T-helper 2 cell treated with Interferon-gamma antibody and Interleukin-4, amounts not matched to agents 5 μg/mL and 100 μg/mL, for 36 hours (primary cell): ENCODE data around the gene CSAD.
"Not testable (repeated sequence)": the region's sequence is repeated elsewhere in the genome, so short reads cannot be mapped to it uniquely, and the experiment has no call there.

Experiments used
- DNase-seq: peaks from one replicate; pipeline ENCODE4 v3.0.0; 2021; ENCODE audit warnings: low spot score
- H3K27ac Mint-ChIP-seq: one replicate; pipeline ENCODE4 v1.8.0; 2021; ENCODE audit warnings: mild to moderate bottlenecking, mixed read lengths
- H3K27me3 Mint-ChIP-seq: one replicate; pipeline ENCODE4 v1.8.0; 2021; ENCODE audit warnings: low read depth, mixed read lengths
- H3K36me3 Mint-ChIP-seq: one replicate; pipeline ENCODE4 v1.8.0; 2021; ENCODE audit warnings: low read depth, mixed read lengths
- H3K4me1 Mint-ChIP-seq: one replicate; pipeline ENCODE4 v1.8.0; 2021; ENCODE audit warnings: low read depth, mixed read lengths
- H3K4me3 Mint-ChIP-seq: one replicate; pipeline ENCODE4 v1.8.0; 2022; ENCODE audit warnings: mild to moderate bottlenecking, moderate library complexity, mixed read lengths
- H3K9me3 Mint-ChIP-seq: one replicate; pipeline ENCODE4 v1.8.0; 2021; ENCODE audit warnings: mixed read lengths

Gene CSAD

GRCh38 chr12:53187145-53187899 is 6.6 kb upstream of the CSAD start:
- Mint-ChIP-seq H3K27me3 (no peaks in the 10 kb centered on the region), H3K36me3 (peaks cover 79% of the 10 kb centered on the region), H3K4me3 (no peak overlapping the region), H3K4me1 (peaks cover 27% of the 10 kb centered on the region), H3K9me3 (no peaks in the 10 kb centered on the region), H3K27ac (no peak overlapping the region)
- no peak for DNase-seq

GRCh38 chr12:53186745-53187144 is 6.0 kb upstream of the CSAD start:
- Mint-ChIP-seq H3K4me1 (peaks cover 28% of the 10 kb centered on the region), H3K9me3 (no peaks in the 10 kb centered on the region)

GRCh38 chr12:53185582-53186153 is 4.9 kb upstream of the CSAD start:
- no peak for DNase-seq
- H3K27me3 Mint-ChIP-seq: no peaks in the 10 kb centered on the region
- H3K4me3 Mint-ChIP-seq: no peak overlapping the region
- no peak overlapping the region for H3K27ac Mint-ChIP-seq
- peaks cover 76% of the 10 kb centered on the region for H3K36me3 Mint-ChIP-seq
- H3K9me3 Mint-ChIP-seq: no peaks in the 10 kb centered on the region
- peaks cover 34% of the 10 kb centered on the region for H3K4me1 Mint-ChIP-seq

More at GRCh38 chr12:53186745-53187144, 6.0 kb upstream of the CSAD start:
- DNase-seq: no peak
- no peak overlapping the region for H3K27ac Mint-ChIP-seq
- H3K4me3 Mint-ChIP-seq: no peak overlapping the region
- H3K36me3 Mint-ChIP-seq: peaks cover 80% of the 10 kb centered on the region
- no peaks in the 10 kb centered on the region for H3K27me3 Mint-ChIP-seq

DNA sequence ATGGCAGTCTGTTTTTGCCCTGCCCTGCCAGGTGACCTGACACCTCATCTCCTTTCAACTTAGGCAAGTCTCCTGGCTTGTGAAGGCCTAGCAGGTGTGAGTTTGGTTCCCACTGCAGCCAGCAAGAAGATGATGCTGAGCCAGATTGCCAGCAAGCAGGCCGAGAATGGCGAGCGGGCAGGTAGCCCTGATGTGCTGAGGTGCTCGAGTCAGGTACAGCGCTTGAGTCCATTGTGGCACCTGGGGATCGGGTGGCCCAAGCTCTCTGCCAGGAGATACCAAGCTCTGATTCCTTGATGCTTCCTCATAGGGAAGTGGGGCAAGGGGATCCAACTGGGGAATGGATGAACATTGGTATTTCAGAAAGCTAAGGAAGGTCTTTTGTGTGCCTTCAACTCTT is 4.1 kb upstream of the CSAD start:
- Mint-ChIP-seq H3K4me3 (no peak overlapping the region), H3K9me3 (no peaks in the 10 kb centered on the region), H3K4me1 (peaks cover 32% of the 10 kb centered on the region), H3K36me3 (peaks cover 71% of the 10 kb centered on the region), H3K27me3 (no peaks in the 10 kb centered on the region), H3K27ac (no peak overlapping the region)
- DNase-seq: no peak

DNA sequence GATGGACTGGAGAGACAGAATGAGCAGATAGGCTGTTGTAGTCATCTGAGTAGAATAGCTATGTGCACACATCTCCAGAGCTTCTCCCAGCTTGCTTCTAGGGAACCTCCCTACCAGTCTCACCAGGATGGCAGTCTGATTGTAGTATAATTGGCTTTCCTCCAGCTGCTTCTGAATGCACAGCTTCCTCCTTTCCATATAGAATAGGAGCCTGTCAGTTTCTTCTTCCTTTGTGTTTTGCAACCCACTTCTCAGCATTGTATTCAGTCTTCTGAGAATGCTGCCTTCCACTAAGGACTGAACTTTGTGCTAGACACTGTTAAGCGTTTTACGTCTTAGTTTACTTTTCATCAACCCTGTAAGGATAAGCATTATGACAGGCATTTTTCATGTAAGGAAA is 2.2 kb upstream of the CSAD start:
- H3K36me3 Mint-ChIP-seq: peaks cover 55% of the 10 kb centered on the region
- no peaks in the 10 kb centered on the region for H3K27me3 Mint-ChIP-seq
- no peak overlapping the region for H3K27ac Mint-ChIP-seq
- no peaks in the 10 kb centered on the region for H3K9me3 Mint-ChIP-seq
- H3K4me1 Mint-ChIP-seq: peaks cover 40% of the 10 kb centered on the region
- no peak for DNase-seq
- peak overlapping the region; percentile 88 for H3K4me3 Mint-ChIP-seq

- Mint-ChIP-seq H3K9me3 (no peaks in the 10 kb centered on the region), H3K27me3 (no peaks in the 10 kb centered on the region), H3K4me1 (peaks cover 38% of the 10 kb centered on the region), H3K27ac (peak overlapping the region; percentile 89), H3K4me3 (peak overlapping the region; percentile 88), H3K36me3 (peaks cover 46% of the 10 kb centered on the region)
- no peak for DNase-seq
Observed at GRCh38 chr12:53181935-53182334, 1.2 kb upstream of the CSAD start.

GRCh38 chr12:53180931-53181645 is 363 bp upstream of the CSAD start:
- H3K4me1 Mint-ChIP-seq: peaks cover 36% of the 10 kb centered on the region
- H3K36me3 Mint-ChIP-seq: peaks cover 38% of the 10 kb centered on the region
- no peaks in the 10 kb centered on the region for H3K27me3 Mint-ChIP-seq
- H3K27ac Mint-ChIP-seq: peak overlapping the region; percentile 89
- DNase-seq: peak; percentile 81
- peak overlapping the region; percentile 88 for H3K4me3 Mint-ChIP-seq
- H3K9me3 Mint-ChIP-seq: no peaks in the 10 kb centered on the region

- no peak for DNase-seq
- Mint-ChIP-seq H3K4me3 (peak overlapping the region; percentile 85), H3K9me3 (no peaks in the 10 kb centered on the region), H3K36me3 (peaks cover 24% of the 10 kb centered on the region), H3K27ac (peak overlapping the region; percentile 92), H3K27me3 (no peaks in the 10 kb centered on the region), H3K4me1 (peaks cover 41% of the 10 kb centered on the region)
Observed at GRCh38 chr12:53179687-53180219, 972 bp downstream of the CSAD start.

DNA sequence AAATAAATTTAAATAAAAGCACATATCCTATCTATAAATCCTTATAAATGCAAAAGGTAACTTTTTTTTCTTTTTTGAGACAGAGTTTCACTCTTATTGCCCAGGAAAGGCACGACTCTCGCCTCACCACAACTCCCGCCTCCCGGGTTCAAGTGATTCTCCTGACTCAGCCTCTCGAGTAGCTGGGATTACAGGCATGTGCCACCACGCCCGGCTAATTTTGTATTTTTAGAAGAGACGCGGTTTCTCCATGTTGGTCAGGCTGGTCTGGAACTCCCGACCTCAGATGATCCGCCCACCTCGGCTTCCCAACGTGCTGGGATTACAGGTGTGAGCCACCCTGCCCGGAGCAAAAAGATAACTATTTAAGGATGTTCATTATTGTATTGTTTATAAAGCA is 1.9 kb downstream of the CSAD start:
- Mint-ChIP-seq H3K36me3 (peaks cover 18% of the 10 kb centered on the region), H3K4me3 (peak overlapping the region; percentile 85), H3K4me1 (peaks cover 38% of the 10 kb centered on the region)
- H3K27me3 Mint-ChIP-seq, H3K9me3 Mint-ChIP-seq, DNase-seq, H3K27ac Mint-ChIP-seq: not testable (repeated sequence)

- not testable (repeated sequence) for H3K9me3 Mint-ChIP-seq, H3K27ac Mint-ChIP-seq
Observed at GRCh38 chr12:53177447-53177846, 3.3 kb downstream of the CSAD start.

GRCh38 chr12:53176750-53177149 is 4.0 kb downstream of the CSAD start:
- Mint-ChIP-seq H3K4me3 (no peak overlapping the region), H3K27me3 (no peaks in the 10 kb centered on the region), H3K36me3 (peaks cover 5% of the 10 kb centered on the region), H3K4me1 (peaks cover 27% of the 10 kb centered on the region), H3K9me3 (no peaks in the 10 kb centered on the region), H3K27ac (no peak overlapping the region)
- no peak for DNase-seq

More at GRCh38 chr12:53177447-53177846, 3.3 kb downstream of the CSAD start:
- Mint-ChIP-seq H3K36me3 (peaks cover 12% of the 10 kb centered on the region), H3K4me1 (peaks cover 32% of the 10 kb centered on the region)
- not testable (repeated sequence) for H3K4me3 Mint-ChIP-seq, H3K27me3 Mint-ChIP-seq, DNase-seq

- no peaks in the 10 kb centered on the region for H3K9me3 Mint-ChIP-seq
- H3K4me1 Mint-ChIP-seq: peaks cover 22% of the 10 kb centered on the region
- H3K27me3 Mint-ChIP-seq: no peaks in the 10 kb centered on the region
- no peaks in the 10 kb centered on the region for H3K36me3 Mint-ChIP-seq
- H3K27ac Mint-ChIP-seq: no peak overlapping the region
- no peak overlapping the region for H3K4me3 Mint-ChIP-seq
- DNase-seq: no peak
Observed at GRCh38 chr12:53174881-53175491, 5.7 kb downstream of the CSAD start.

DNA sequence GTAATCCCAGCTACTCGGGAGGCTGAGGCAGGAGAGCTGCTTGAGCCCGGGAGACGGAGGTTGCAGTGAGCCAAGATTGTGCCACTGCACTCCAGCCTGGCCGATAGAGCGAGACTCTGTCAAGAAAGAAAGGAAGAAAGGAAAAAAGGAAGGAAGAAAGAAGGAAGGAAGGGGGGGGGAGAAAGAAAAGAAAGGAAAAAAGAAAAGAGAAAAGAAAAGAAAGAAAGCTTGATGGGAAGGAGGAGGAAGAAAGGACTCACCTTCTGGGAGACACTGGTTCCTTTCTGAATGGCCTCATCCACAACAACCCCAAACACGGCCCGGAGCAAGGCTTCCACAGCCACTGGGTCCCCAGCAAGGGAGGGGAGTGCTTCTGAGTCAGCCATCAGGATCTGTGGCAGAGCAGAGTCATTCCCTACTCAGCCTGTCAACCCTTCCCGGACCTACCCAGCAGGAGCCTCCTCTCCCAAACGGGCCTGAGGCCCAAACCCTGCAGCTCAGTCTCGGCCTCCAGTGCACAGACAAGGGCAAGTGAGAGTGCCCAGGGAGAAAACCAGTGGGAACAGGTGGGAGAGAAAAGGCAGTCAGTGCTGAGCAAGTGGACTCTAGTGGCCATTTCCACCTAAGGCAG is 7.5 kb downstream of the CSAD start:
- H3K4me3 Mint-ChIP-seq: no peak overlapping the region
- no peaks in the 10 kb centered on the region for H3K27me3 Mint-ChIP-seq
- DNase-seq: no peak
- H3K9me3 Mint-ChIP-seq: no peaks in the 10 kb centered on the region
- no peaks in the 10 kb centered on the region for H3K36me3 Mint-ChIP-seq
- H3K27ac Mint-ChIP-seq: no peak overlapping the region
- H3K4me1 Mint-ChIP-seq: peaks cover 11% of the 10 kb centered on the region
